ENCODE measurements around the gene USP9Y.

Gene USP9Y

DNA sequence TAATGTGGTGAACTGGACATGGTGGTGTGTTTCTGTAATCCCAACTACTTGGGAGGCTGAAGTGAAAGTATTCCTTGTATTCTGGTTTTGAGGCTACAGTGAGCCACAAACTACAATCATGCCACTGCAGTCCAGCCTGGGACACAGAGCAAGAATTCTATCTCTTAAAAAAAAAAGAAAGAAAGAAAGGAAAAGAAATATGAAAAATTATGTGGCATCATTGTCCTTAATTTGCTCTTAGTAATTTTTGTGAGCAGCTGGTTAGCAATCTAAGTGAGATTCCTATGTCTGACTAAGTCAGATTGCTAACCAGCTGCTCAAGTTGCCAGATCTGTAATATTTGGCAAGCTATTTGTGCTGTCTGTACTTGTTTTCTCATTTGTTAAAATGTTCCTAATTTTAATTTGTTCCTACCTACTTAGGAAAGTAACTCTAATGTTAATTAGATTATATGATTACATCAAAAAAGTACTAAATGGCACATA, 154.8 kb downstream of the USP9Y start:
- TF ChIP-seq, protein P1, sequence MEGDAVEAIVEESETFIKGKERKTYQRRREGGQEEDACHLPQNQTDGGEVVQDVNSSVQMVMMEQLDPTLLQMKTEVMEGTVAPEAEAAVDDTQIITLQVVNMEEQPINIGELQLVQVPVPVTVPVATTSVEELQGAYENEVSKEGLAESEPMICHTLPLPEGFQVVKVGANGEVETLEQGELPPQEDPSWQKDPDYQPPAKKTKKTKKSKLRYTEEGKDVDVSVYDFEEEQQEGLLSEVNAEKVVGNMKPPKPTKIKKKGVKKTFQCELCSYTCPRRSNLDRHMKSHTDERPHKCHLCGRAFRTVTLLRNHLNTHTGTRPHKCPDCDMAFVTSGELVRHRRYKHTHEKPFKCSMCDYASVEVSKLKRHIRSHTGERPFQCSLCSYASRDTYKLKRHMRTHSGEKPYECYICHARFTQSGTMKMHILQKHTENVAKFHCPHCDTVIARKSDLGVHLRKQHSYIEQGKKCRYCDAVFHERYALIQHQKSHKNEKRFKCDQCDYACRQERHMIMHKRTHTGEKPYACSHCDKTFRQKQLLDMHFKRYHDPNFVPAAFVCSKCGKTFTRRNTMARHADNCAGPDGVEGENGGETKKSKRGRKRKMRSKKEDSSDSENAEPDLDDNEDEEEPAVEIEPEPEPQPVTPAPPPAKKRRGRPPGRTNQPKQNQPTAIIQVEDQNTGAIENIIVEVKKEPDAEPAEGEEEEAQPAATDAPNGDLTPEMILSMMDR (IDR thresholded peaks at IDR 0.05): no peak

DNA sequence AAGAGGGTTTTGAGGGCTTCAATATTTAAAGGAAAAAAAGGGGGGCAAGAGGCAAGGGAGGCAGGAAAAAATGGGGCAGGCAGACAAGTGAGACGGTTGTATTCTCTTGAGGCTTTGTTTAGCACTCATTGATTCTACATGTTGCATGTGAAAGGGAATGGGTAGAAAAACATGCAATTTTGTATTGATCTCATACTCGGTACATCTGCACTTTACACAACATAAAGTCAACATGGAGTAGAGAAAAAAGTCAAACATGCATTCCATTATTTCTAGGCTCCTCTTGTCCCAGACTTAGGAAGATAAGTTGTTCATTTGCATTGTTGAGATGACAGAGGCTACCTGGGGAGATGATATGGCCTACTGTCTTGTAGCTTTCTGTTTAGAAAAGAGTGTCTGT, 166.9 kb downstream of the USP9Y start:
- TF ChIP-seq, protein P1 (IDR thresholded peaks at IDR 0.05): no peak

DNA sequence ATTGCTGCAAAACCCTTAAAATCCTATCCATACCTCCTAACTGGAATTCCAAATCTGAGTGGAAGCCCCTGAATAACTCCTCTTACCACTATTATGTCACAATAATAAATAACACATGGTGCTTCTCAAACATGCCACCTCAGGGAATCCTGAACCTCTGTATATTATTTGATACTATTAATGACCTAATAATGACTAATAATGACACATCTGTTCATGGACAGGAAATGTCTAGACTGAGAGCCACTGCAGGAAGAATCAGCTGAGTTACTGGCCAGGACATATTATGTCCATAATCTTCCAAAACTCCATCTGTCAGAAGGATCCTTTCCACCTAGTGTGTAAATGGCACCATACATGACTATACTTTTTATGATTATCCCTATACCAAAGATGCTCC, 195.9 kb downstream of the USP9Y start:
- TF ChIP-seq, protein P1 (IDR thresholded peaks at IDR 0.05): no peak

DNA sequence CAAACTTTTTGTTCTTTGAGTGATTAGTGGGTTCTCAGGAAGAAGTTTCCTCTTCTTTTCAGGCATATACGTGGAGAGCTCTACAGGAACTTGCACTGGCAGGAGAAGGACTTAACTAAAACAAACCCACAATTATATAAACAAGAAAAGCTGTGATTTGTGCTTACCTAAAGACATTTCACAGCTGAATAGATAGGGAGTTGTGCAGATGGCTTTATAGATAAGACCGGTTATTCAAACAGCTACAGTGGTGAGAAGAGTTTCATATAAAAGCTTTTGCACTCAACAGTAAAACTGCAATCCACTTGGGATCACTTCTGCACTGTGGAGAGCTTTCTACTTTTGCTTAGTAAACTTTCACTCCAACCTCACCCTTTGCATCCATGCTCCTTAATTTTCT, 197.6 kb downstream of the USP9Y start:
- TF ChIP-seq, protein P1 (IDR thresholded peaks at IDR 0.05): no peak

DNA sequence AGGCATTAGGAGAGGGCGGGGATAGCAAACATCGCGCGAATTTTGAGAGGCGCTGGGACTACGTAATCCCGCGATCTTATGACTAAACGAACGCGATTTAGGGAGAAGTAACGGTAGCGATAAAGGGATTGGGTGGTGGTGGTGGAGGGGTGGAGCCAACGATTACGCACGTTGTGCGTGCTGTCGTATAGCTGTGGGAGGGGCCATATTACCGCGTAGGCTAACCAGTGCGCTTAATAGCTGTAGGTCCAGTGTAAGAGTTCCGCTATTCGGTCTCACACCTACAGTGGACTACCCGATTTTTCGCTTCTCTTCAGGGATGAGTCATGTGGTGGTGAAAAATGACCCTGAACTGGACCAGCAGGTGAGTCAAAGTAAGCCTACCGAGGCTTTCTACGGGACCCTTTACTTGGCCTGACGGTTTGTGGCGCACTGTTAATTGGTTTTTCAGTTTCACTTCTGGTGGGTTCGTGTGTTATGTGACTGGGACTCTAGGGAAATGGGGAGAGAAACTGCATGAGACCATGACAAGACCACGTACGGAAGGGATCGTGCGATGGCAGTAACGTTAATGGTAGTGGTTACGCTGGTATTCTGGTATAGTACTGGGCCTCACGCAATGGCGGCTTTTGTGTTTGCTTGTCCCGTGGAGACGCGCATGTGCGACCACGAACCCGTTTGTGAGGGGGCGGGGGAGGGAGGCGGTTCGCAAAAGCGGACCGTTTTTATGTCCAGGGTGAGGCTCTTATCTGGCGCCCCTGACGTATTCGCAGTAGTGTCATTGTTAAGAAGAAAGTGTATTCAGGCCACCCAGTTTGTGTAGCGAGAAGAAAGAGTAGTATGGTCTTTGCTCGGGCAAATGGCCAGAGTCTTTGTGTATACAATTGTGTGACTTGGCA, 203.8 kb downstream of the USP9Y start, which contains the start of gene DDX3Y:
Gene DDX3Y (plus strand): TSS at position 251 of the 899 bp plus-strand sequence. CDS start 69 bp downstream, at position 320.
- TF ChIP-seq, protein P1 (IDR thresholded peaks at IDR 0.05): no peak

DNA sequence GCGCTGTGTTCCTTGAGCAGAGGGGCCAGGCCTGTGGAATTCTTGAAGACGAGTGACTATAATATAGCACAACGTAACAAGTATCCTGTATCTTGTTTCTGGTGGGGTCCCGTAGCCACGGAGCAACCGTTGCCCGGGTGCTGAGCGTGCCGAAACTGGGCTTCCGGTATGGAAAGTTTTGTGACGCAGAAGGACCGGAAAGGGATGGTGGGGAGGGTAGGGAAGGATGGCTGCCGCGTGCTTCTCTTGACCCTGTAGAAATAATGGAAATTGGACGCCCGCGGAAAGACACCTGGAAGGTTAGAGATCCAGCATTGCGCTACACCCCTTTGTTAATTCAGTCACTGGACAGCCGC, 204.5 kb downstream of the USP9Y start:
- TF ChIP-seq, protein P1 (IDR thresholded peaks at IDR 0.05): no peak

DNA sequence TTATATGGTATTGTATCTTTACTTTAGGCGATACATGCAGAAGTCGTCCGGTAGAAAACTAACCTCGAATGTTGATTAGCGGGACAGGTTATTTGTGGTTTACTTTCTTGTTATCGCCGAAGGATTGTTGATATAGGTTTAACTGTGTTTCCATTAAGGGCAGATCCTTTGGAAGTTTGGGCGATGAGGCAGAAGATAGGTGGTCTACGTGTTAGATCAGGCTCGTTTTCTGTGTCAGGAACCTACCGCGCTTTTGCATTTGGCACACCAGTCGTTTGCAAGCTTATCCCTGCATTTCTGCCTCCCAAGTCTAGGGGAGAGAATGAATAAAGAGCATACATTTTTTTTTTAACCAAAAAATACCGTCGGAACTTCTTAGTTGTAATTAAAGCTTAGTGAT, 204.9 kb downstream of the USP9Y start:
- TF ChIP-seq, protein P1 (IDR thresholded peaks at IDR 0.05): no peak
